Measurements from ENCODE around the gene CCDC88C.
"Not testable (repeated sequence)": the region's sequence is repeated elsewhere in the genome, so short reads cannot be mapped to it uniquely, and the experiment has no call there.

The CCDC88C gene

GRCh38 chr14:91270188-91270587, 147.4 kb downstream of the CCDC88C start:
- DNase-seq = no peak

GRCh38 chr14:91269076-91269991, 148.3 kb downstream of the CCDC88C start:
- peak in 18 of 51 donors; percentile 16 to 62 (median 34) for DNase-seq

DNA sequence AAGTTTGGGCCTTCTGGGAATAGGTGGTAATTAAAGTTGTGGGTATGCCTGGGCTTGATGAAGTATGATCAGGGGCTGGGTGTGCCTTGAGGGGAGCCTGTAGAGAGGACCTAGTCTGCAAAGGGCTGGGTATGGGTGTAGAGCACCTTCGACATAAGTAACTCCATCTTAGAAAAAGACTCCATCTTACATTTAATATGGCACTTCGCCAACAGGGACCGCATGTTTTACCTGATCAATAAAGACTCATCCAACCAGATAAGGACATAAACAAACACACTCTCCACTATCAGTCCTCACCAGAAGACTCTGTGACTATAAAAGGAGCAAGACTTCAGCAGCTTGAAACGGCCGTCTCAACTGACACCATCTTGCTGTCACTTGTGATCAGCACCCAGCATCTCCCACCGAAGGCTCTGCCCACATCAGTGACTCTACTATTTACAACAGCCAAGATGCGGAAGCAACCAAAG, 149.6 kb downstream of the CCDC88C start:
- no peak for DNase-seq

DNA sequence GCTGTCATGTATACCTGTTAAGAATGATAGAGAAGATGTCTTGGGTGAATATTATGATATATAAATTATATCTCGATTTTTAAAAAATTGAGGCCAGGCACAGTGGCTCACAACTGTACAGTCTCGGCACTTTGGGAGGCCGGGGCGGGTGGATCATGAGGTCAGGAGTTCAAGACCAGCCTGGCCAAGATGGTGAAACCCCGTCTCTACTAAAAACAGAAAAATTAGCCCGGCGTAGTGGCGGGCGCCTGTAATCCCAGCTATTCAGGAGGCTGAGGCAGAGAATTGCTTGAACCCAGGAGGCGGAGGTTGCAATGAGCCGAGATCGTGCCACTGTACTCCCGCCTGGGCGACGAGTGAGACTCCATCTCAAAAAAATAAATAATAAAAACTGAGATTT, 151.3 kb downstream of the CCDC88C start:
- DNase-seq = not testable (repeated sequence)

- no peak for DNase-seq
Measured at GRCh38 chr14:91265404-91265803, 152.2 kb downstream of the CCDC88C start.

- DNase-seq = no peak
Measured at GRCh38 chr14:91264151-91265150, 153.2 kb downstream of the CCDC88C start.

GRCh38 chr14:91263329-91263728, 154.3 kb downstream of the CCDC88C start:
- no peak for DNase-seq

DNA sequence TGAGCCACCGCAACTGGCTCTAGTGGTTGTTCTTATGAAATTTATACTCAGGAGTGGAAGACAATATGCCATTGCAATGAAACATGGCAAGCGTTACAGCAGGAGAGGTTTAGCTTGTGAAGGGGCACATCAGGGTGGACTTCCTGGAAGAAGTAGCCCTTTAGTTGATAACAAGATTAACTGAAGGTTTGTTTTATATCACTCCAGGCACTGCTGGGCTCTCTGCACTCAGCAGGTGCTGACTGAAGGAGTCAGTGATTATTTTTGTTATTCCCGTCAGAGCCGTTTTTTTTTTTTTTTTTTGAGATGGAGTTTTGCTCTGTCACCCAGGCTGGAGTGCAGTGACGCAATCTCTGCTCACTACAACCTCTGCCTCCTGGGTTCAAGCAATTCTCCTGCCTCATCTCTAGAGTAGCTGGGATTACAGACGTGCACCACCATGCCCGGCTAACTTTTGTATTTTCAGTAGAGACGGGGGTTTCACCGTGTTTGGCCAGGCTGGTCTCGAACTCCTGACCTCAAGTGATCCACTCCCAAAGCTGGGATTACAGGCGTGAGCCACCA, 155.6 kb downstream of the CCDC88C start:
- DNase-seq = no peak

DNA sequence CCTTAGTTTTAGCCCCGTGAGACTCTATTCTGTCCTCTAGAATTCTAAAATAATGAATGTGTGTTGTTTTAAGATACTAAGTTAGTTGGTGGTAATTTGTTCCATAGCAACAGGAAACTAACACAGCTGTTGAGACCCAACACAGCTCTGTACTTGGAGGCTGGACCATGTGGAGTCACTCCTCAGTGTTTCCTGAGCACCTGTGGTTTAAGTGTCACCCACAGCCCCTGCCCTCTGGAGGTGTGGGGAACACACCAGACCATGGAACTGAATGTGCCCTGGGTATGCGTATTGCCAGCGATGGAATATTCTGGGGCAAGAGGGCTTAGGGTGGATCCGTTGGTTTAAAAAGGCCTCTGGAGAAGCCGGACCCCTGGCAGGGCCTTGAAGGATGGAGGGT, 156.5 kb downstream of the CCDC88C start:
- no peak for DNase-seq

- DNase-seq = no peak
Measured at GRCh38 chr14:91258876-91259275, 158.7 kb downstream of the CCDC88C start.

DNA sequence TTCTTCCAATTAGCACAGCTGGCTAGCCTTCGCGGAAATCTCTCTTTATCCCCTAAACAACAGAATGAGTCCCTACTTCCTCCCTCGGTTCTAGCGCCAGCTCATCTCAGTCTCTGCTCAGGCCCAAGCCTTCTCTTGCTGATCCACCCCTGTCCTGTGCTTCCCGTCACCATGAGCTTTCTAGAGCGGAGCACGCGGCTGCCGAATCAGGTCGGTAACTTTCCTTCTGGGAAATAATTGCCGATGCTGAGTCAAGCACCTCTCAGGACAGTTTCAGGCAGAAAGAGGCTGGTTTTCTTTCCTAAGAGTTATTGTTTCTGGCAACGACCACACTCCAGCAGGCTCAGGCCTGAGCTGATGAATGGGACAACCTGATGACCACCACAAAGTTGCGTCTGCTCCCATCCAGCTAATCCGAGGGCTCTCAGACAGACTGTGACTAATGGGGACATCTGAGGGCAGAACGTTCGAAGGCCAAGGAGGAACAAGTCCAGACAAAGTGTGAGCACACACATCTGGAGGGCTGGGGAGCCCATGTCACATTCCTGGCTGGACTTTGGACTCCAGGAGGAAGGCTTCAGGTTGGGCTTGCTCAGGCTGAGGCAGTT, 159.5 kb downstream of the CCDC88C start:
- DNase-seq = peak in 2 of 51 donors; percentile 9 to 43

DNA sequence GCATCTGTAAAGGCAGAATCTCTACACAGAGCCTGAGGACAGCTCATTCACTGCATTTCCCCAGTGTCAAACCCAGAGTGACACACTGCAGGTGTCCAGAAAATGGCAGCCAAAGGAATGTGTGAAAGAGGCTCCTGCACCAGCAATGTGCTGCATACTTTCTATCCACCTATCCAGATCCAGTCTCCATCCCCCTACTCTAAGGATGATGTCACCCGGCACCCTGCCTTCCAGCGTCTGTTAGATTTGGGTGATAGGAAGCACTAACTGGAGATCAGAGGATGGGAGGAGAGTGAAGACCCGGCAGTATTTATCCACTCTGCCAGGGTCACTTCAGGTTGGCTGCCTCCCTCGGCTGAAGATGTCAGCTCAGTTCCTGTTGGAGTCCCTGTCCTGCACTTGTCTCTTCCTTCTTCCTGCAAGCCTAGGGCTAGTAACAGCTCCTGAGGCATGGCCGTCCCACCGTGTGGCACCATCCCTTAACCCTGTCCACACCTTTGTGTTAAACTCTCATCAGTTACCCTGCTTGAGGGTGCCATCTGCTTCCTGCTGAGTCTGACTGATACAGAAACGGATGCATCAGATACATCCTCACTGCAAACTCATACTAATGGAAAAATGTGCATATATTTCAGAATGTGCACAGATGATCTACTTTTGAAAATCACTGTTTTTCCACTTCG, 160.2 kb downstream of the CCDC88C start:
- no peak for DNase-seq

DNA sequence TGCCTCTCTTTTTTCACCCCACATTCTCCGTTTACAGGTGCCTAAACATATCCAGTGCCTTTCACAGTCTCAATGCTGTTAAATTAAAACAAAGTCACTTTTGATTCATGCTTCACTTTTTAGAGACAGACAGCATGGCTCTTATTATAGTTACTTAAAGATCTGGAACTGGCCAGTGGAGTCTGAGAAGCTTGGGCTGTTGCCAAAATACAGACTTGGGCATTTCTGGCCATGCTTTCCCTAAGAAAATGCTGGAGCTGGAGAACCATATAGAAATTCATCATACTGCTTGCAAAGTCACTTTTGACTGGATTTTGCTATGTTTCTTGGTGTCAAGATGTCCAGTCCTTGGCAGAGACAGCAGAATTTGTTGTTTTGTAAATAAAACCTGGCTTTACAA, 161.0 kb downstream of the CCDC88C start:
- no peak for DNase-seq

GRCh38 chr14:91255026-91255695, 162.5 kb downstream of the CCDC88C start:
- no peak for DNase-seq

DNA sequence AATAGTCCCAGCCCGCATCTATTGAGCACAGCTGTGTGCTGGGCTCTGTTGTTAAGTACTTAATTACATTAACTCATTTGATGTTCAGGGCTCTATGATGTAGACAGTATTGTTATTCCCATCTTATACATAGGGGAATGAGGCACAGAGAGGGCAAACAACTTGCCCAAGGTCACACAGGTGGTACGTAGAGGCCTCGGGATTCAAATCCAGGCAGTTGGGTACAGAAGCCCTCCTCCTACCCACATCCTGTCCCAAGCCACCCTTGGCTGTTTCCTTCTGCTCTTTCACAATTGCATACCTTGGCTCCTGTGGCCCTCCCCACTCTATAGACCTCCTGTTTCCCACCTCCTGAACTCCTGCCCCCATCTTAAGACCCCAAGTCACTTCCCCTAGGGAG, 163.2 kb downstream of the CCDC88C start:
- no peak for DNase-seq

- no peak for DNase-seq
Measured at GRCh38 chr14:91253795-91254323, 163.8 kb downstream of the CCDC88C start.

- DNase-seq = peak in 11 of 51 donors; percentile 11 to 58 (median 28)
Measured at GRCh38 chr14:91252871-91253794, 164.5 kb downstream of the CCDC88C start.

GRCh38 chr14:91250912-91251311, 166.7 kb downstream of the CCDC88C start:
- DNase-seq = no peak

All from hypothalamus (tissue), 51 donors.